HEK293 (cell line): Measurements from ENCODE around the gene PRPF8.

Experiments
- CTCF ChIA-PET: fragments of 350-600 bp; formaldehyde crosslinking; extraction: SDS; loops from one replicate; lab custom pipeline; 2021; ENCODE audit warnings: antibody characterized with exemption; lab: Yijun Ruan, JAX
- POLR2A ChIA-PET: fragments of 300-600 bp; formaldehyde crosslinking; extraction: SDS; loops from one replicate; lab custom pipeline; 2020; ENCODE audit warnings: antibody characterized with exemption, inconsistent platforms; lab: Yijun Ruan, JAX
- H3K27ac ChIP-seq: fragments of 200-500 bp; sonication (Bioruptor generic); 2 replicates; pipeline ENCODE4 v1.5.1; 2014; ENCODE audit warnings: low read depth, low read length, control low read depth, inconsistent platforms; ENCODE audit errors: extremely low read depth
- H3K36me3 ChIP-seq, 2 experiments: fragments of 200-500 bp in 1 of 2; sonication (Bioruptor generic) in 1 of 2; 1 replicate in 1 of 2; 2 replicates in 1 of 2; pipeline ENCODE4 v1.5.1; 2014 to 2017; ENCODE audit warnings: inconsistent platforms in 2 of 2, low read length in 2 of 2; ENCODE audit not compliant: control insufficient read depth in 2 of 2, insufficient read depth in 1 of 2
- H3K4me1 ChIP-seq: fragments of 200-500 bp; sonication (Bioruptor generic); 2 replicates; pipeline ENCODE4 v1.5.1; 2014; ENCODE audit warnings: mild to moderate bottlenecking, low read length, inconsistent platforms; ENCODE audit not compliant: control insufficient read depth, insufficient read depth
- H3K4me3 ChIP-seq: 2 replicates; pipeline ENCODE4 v1.5.1; 2011; ENCODE audit warnings: low read depth, mild to moderate bottlenecking, control low read depth, low read length, moderate library complexity
- H3K9me3 ChIP-seq: fragments of 200-500 bp; sonication (Bioruptor generic); 2 replicates; pipeline ENCODE4 v1.5.1; 2014; ENCODE audit warnings: low read depth, low read length, inconsistent platforms; ENCODE audit not compliant: control insufficient read depth, insufficient read depth
- BCL6B ChIP-seq: fragments of 450-650 bp; formaldehyde crosslinking; IDR thresholded peaks from 2 replicates; pipeline ENCODE4 v1.5.1; 2017; ENCODE audit warnings: missing biosample characterization, missing genetic modification characterization
- ELK4 ChIP-seq: IDR thresholded peaks from 2 replicates; pipeline ENCODE4 v1.6.1; 2011; ENCODE audit warnings: mild to moderate bottlenecking, low read depth, low read length, borderline replicate concordance
- GFI1B ChIP-seq: fragments of 450-650 bp; formaldehyde crosslinking; IDR thresholded peaks from 2 replicates; pipeline ENCODE4 v1.5.1; 2016; ENCODE audit warnings: missing biosample characterization, missing genetic modification characterization
- HOXA7 ChIP-seq: sonication (generic); formaldehyde crosslinking; IDR thresholded peaks from 2 replicates; pipeline ENCODE4 v1.8.1; 2022; ENCODE audit warnings: missing genetic modification reagents, borderline replicate concordance
- KLF1 ChIP-seq: fragments of 450-650 bp; formaldehyde crosslinking; IDR thresholded peaks from 2 replicates; pipeline ENCODE4 v1.5.1; 2016; ENCODE audit warnings: missing biosample characterization, missing genetic modification characterization
- PRDM4 ChIP-seq: fragments of 450-650 bp; formaldehyde crosslinking; IDR thresholded peaks from 2 replicates; pipeline ENCODE4 v1.5.1; 2017; ENCODE audit warnings: missing biosample characterization, missing genetic modification characterization
- REST ChIP-seq: fragments of 450-650 bp; formaldehyde crosslinking; IDR thresholded peaks from 2 replicates; pipeline ENCODE4 v1.5.1; 2016; ENCODE audit warnings: missing biosample characterization, missing genetic modification characterization
- SCRT1 ChIP-seq: fragments of 450-650 bp; formaldehyde crosslinking; IDR thresholded peaks from 2 replicates; pipeline ENCODE4 v1.5.1; 2016; ENCODE audit warnings: missing biosample characterization, missing genetic modification characterization, borderline replicate concordance
- ZFP41 ChIP-seq: fragments of 450-650 bp; formaldehyde crosslinking; IDR thresholded peaks from 2 replicates; pipeline ENCODE4 v1.5.1; 2016; ENCODE audit warnings: missing biosample characterization, missing genetic modification characterization, borderline replicate concordance
- ZNF10 ChIP-seq: fragments of 450-650 bp; formaldehyde crosslinking; IDR thresholded peaks from 2 replicates; pipeline ENCODE4 v1.5.1; 2017; ENCODE audit warnings: missing biosample characterization, missing genetic modification characterization
- ZNF155 ChIP-seq: fragments of 450-650 bp; formaldehyde crosslinking; IDR thresholded peaks from 2 replicates; pipeline ENCODE4 v1.5.1; 2016; ENCODE audit warnings: missing biosample characterization, missing genetic modification characterization
- ZNF335 ChIP-seq: fragments of 450-650 bp; formaldehyde crosslinking; conservative IDR thresholded peaks from 2 replicates; pipeline ENCODE4 v1.5.1; 2016; ENCODE audit warnings: missing biosample characterization, missing genetic modification characterization
- ZNF623 ChIP-seq: fragments of 450-650 bp; formaldehyde crosslinking; IDR thresholded peaks from 2 replicates; pipeline ENCODE4 v1.5.1; 2016; ENCODE audit warnings: missing biosample characterization, missing genetic modification characterization
- ZNF654 ChIP-seq: fragments of 450-650 bp; formaldehyde crosslinking; IDR thresholded peaks from 2 replicates; pipeline ENCODE4 v1.5.1; 2016; ENCODE audit warnings: low read depth, missing biosample characterization, missing genetic modification characterization
- ZNF670 ChIP-seq: fragments of 450-650 bp; formaldehyde crosslinking; IDR thresholded peaks from 2 replicates; pipeline ENCODE4 v1.5.1; 2016; ENCODE audit warnings: missing biosample characterization, missing genetic modification characterization, low read depth
- ZNF837 ChIP-seq: fragments of 450-650 bp; formaldehyde crosslinking; IDR thresholded peaks from 2 replicates; pipeline ENCODE4 v1.5.1; 2016; ENCODE audit warnings: missing biosample characterization, missing genetic modification characterization
- ZNF843 ChIP-seq: fragments of 450-650 bp; formaldehyde crosslinking; IDR thresholded peaks from 2 replicates; pipeline ENCODE4 v1.5.1; 2016; ENCODE audit warnings: missing biosample characterization, missing genetic modification characterization
- ZSCAN23 ChIP-seq: fragments of 450-650 bp; formaldehyde crosslinking; IDR thresholded peaks from 2 replicates; pipeline ENCODE4 v1.5.1; 2016; ENCODE audit warnings: missing biosample characterization, missing genetic modification characterization
- TF ChIP-seq, protein P1 (sequence below): fragments of 450-650 bp; formaldehyde crosslinking; IDR thresholded peaks from 2 replicates; pipeline ENCODE4 v1.5.1; 2016; ENCODE audit warnings: missing biosample characterization, missing genetic modification characterization

Gene PRPF8

GRCh38 chr17:1727876-1728630, 43.4 kb upstream of the PRPF8 start:
- ChIA-PET CTCF (interaction anchor here (1.1 to 1.7 kb wide), 3 partner anchors 15 to 154 kb away, joined by 3 to 6 read pairs (median 3); no protein-coding TSS in a partner anchor), POLR2A (interaction anchor here (0.8 to 2.4 kb wide), 2 partner anchors 11 to 12 kb away, joined by 6 to 8 read pairs; no protein-coding TSS in a partner anchor)
- Histone ChIP-seq H3K27ac (no peak overlapping the region), H3K36me3 (peaks cover 0 to 37% of the 10 kb centered on the region in 2 experiments; a peak in 2 of 3 replicates), H3K9me3 (no peaks in the 10 kb centered on the region), H3K4me3 (no peak overlapping the region), H3K4me1 (no peaks in the 10 kb centered on the region)
- TF ChIP-seq BCL6B (tag by site-specific recombination) (no peak), ZNF670 (tag by site-specific recombination) (no peak), GFI1B (tag by site-specific recombination) (no peak)

DNA sequence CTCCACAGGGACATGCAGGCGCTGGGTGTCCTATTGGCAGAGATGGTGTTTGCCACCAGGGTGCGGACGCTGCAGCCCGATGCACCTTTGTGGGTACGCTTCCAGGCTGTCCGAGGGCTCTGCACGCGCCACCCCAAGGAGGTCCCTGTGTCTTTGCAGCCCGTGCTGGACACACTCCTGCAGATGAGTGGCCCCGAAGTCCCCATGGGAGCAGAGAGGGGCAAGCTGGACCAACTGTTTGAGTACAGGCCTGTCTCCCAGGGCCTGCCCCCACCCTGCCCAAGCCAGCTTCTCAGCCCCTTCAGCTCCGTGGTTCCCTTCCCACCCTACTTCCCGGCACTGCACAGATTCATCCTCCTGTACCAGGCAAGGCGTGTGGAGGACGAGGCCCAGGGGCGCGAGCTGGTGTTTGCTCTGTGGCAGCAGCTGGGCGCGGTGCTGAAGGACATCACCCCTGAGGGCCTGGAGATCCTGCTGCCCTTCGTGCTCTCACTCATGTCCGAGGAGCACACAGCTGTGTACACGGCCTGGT, 42.7 kb upstream of the PRPF8 start:
- H3K4me3 ChIP-seq: no peak overlapping the region
- H3K4me1 ChIP-seq: no peaks in the 10 kb centered on the region
- ChIA-PET POLR2A (interaction anchor here (0.7 to 2.4 kb wide), 3 partner anchors 11 to 102 kb away, joined by 3 to 8 read pairs (median 4); no protein-coding TSS in a partner anchor), CTCF (interaction anchor here (1.7 kb wide), 1 partner anchor 56 kb away, joined by 6 read pairs; no protein-coding TSS in a partner anchor)
- peaks cover 0 to 34% of the 10 kb centered on the region in 2 experiments; a peak in 2 of 3 replicates for H3K36me3 ChIP-seq
- H3K9me3 ChIP-seq: no peaks in the 10 kb centered on the region
- no peak overlapping the region for H3K27ac ChIP-seq
- TF ChIP-seq ZNF155 (tag by site-specific recombination): no peak
- no peak for TF ChIP-seq ZFP41 (tag by site-specific recombination)
- no peak for TF ChIP-seq ZNF837 (tag by site-specific recombination)
- TF ChIP-seq ZNF335: no peak
- TF ChIP-seq ZNF843 (tag by site-specific recombination): no peak
- no peak for TF ChIP-seq HOXA7 (CRISPR knock-in tag)
- TF ChIP-seq, protein P1, sequence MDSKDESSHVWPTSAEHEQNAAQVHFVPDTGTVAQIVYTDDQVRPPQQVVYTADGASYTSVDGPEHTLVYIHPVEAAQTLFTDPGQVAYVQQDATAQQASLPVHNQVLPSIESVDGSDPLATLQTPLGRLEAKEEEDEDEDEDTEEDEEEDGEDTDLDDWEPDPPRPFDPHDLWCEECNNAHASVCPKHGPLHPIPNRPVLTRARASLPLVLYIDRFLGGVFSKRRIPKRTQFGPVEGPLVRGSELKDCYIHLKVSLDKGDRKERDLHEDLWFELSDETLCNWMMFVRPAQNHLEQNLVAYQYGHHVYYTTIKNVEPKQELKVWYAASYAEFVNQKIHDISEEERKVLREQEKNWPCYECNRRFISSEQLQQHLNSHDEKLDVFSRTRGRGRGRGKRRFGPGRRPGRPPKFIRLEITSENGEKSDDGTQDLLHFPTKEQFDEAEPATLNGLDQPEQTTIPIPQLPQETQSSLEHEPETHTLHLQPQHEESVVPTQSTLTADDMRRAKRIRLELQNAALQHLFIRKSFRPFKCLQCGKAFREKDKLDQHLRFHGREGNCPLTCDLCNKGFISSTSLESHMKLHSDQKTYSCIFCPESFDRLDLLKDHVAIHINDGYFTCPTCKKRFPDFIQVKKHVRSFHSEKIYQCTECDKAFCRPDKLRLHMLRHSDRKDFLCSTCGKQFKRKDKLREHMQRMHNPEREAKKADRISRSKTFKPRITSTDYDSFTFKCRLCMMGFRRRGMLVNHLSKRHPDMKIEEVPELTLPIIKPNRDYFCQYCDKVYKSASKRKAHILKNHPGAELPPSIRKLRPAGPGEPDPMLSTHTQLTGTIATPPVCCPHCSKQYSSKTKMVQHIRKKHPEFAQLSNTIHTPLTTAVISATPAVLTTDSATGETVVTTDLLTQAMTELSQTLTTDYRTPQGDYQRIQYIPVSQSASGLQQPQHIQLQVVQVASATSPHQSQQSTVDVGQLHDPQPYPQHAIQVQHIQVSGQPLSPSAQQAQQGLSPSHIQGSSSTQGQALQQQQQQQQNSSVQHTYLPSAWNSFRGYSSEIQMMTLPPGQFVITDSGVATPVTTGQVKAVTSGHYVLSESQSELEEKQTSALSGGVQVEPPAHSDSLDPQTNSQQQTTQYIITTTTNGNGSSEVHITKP (tag by site-specific recombination): no peak
- no peak for TF ChIP-seq SCRT1 (tag by site-specific recombination)
- no peak for TF ChIP-seq ZNF623 (tag by site-specific recombination)
- no peak for TF ChIP-seq ELK4
- TF ChIP-seq ZNF654 (tag by site-specific recombination): no peak
- no peak for TF ChIP-seq ZSCAN23
- TF ChIP-seq KLF1: no peak
- no peak for TF ChIP-seq PRDM4 (tag by site-specific recombination)
- TF ChIP-seq REST (tag by site-specific recombination): no peak
- TF ChIP-seq ZNF10 (tag by site-specific recombination): no peak
